Kidney (tissue), 14 donors: ENCODE measurements around the gene DNAJC18. TPM values are rescaled to one million over a fixed set of nuclear protein-coding genes. Genes with fewer than 3 reads are reported as not detected.

Experiments used
- DNase-seq, 5 donors: peaks; one replicate each; pipeline ENCODE4 v3.0.0-alpha.2; 2013 to 2020
- FAIRE-seq: peaks from 2 replicates; lab custom pipeline; 2012; peaks lifted over from hg19 to GRCh38; lab: Jason Lieb, UNC
- H3K27ac ChIP-seq, 2 donors: one replicate each; pipeline ENCODE4 v1.7.0; 2013; ENCODE audit warnings: low read depth in 2 of 2, low read length in 2 of 2, inconsistent platforms in 1 of 2
- H3K27me3 ChIP-seq: one replicate; pipeline ENCODE4 v1.7.1; 2013; ENCODE audit warnings: low read length, inconsistent platforms; ENCODE audit not compliant: control insufficient read depth, insufficient read depth
- H3K36me3 ChIP-seq, 3 donors: one replicate each; pipeline versions ENCODE4 v1.7.0 to v1.7.1; 2013; ENCODE audit warnings: low read length in 3 of 3, control low read depth in 1 of 3, inconsistent platforms in 1 of 3; ENCODE audit not compliant: insufficient read depth in 3 of 3, control insufficient read depth in 2 of 3
- H3K4me1 ChIP-seq, 3 donors: one replicate each; pipeline versions ENCODE4 v1.7.0 to v1.7.1; 2013; ENCODE audit warnings: low read length in 3 of 3, inconsistent platforms in 1 of 3, low read depth in 1 of 3; ENCODE audit not compliant: control insufficient read depth in 2 of 3, insufficient read depth in 2 of 3
- H3K4me3 ChIP-seq, 3 donors: one replicate each; pipeline versions ENCODE4 v1.7.0 to v1.8.1; 2013; ENCODE audit warnings: low read length in 3 of 3, control low read depth in 1 of 3, inconsistent platforms in 1 of 3
- H3K9ac ChIP-seq, 3 donors: one replicate each; pipeline versions ENCODE4 v1.7.0 to v1.7.1; 2013; ENCODE audit warnings: low read length in 3 of 3, control low read depth in 1 of 3, inconsistent platforms in 1 of 3
- H3K9me3 ChIP-seq, 3 donors: one replicate each; pipeline versions ENCODE4 v1.7.0 to v1.7.1; 2013; ENCODE audit warnings: low read length in 3 of 3, control low read depth in 1 of 3, inconsistent platforms in 1 of 3; ENCODE audit not compliant: control insufficient read depth in 2 of 3, insufficient read depth in 1 of 3
- CTCF ChIP-seq: IDR thresholded peaks from 3 replicates; pipeline ENCODE4 v1.5.1; 2012; ENCODE audit warnings: mild to moderate bottlenecking, moderate library complexity, borderline replicate concordance; ENCODE audit not compliant: insufficient read depth; ENCODE audit errors: extremely low read depth
- intact Hi-C: fragments of 100-400 bp; cut with DNase I; formaldehyde crosslinking; loops from one replicate; pipeline ENCODE4 v1.11.1; 2022
- polyA plus RNA-seq: library from polyadenylated mRNA; stranded (reverse); fragments of 350-450 nt; fragmentation: Illumina TruSeq; extraction: RNeasy Lipid Tissue Mini Kit (QIAGEN cat#74804); gene quantifications from one replicate; pipeline ENCODE4 v1.2.3, GENCODE V29; 2014; ENCODE audit warnings: low read depth, low replicate concordance; ENCODE audit not compliant: insufficient read depth
- total RNA-seq: library from RNA; stranded (reverse); fragmentation: NEBNext Ultra II Directional; extraction: Animal tissue kit (Norgen Biotek cat#: 25700); gene quantifications from one replicate; pipeline ENCODE4 v1.2.1, GENCODE V29; 2021
- donor health status: control.
- donor health status: control.
- donor health status: control.
- donor health status: control.
- donor health status: control.
- donor health status: DM: yes; HTN: yes; CAD: no.
- donor health status: Normal renal cell carcinoma (clear cell type).

The DNAJC18 gene
- total and polyA plus RNA-seq, 2 donors from 2014 or later = 3.9 to 13.7 TPM

GRCh38 chr5:139395844-139396640, 43.3 kb downstream of the DNAJC18 start:
- Histone ChIP-seq H3K27me3 (peaks cover 8% of the 10 kb centered on the region), H3K27ac (no peak overlapping the region), H3K9ac (no peak overlapping the region), H3K9me3 (no peaks in the 10 kb centered on the region), H3K4me1 (peaks cover 0 to 14% (median 3%) of the 10 kb centered on the region in 3 donors), H3K4me3 (no peak overlapping the region), H3K36me3 (no peaks in the 10 kb centered on the region)
- no peak for TF ChIP-seq CTCF
- intact Hi-C loops = no loop called here
- no peak for DNase-seq
- no peak for FAIRE-seq

GRCh38 chr5:139394654-139395566, 44.4 kb downstream of the DNAJC18 start, which contains the start of gene PROB1:
PROB1 (minus strand) TSS chr5:139395104; CDS start chr5:139395081, 23 bp downstream.
- intact Hi-C loops = no loop called here
- no peak for TF ChIP-seq CTCF
- peaks cover 8% of the 10 kb centered on the region for H3K27me3 ChIP-seq
- DNase-seq (peak in 3 of 5 donors; percentile 35 to 87 (median 57)), FAIRE-seq (no peak)
- peak within 1 kb of the TSS in 2 of 3 donors; percentile 18 to 59 for H3K4me3 ChIP-seq
- no peaks in the 10 kb centered on the region for H3K36me3 ChIP-seq
- H3K4me1 ChIP-seq = peaks cover 0 to 14% (median 3%) of the 10 kb centered on the region in 3 donors
- H3K9ac ChIP-seq = peak within 1 kb of the TSS in 1 of 3 donors; percentile 65
- H3K27ac ChIP-seq = peak within 1 kb of the TSS; percentile 28 to 85
- no peaks in the 10 kb centered on the region for H3K9me3 ChIP-seq

GRCh38 chr5:139394123-139394653, 45.1 kb downstream of the DNAJC18 start:
- Histone ChIP-seq H3K36me3 (no peaks in the 10 kb centered on the region), H3K27ac (peak overlapping the region in 1 of 2 donors; percentile 85)

More at GRCh38 chr5:139394123-139394653, 45.1 kb downstream of the DNAJC18 start:
- intact Hi-C loops = no loop called here
- Histone ChIP-seq H3K27me3 (peaks cover 8% of the 10 kb centered on the region), H3K4me1 (peaks cover 0 to 14% (median 3%) of the 10 kb centered on the region in 3 donors), H3K4me3 (peak overlapping the region in 2 of 3 donors; percentile 18 to 59), H3K9ac (peak overlapping the region in 1 of 3 donors; percentile 65), H3K9me3 (no peaks in the 10 kb centered on the region)
- peak; percentile 35 for TF ChIP-seq CTCF
- no peak for FAIRE-seq
- DNase-seq = peak in 4 of 5 donors; percentile 54 to 89 (median 68)
